HepG2 (cell line): Measurements from ENCODE around the gene BBC3. TPM values are rescaled to one million over a fixed set of nuclear protein-coding genes. Genes with fewer than 3 reads are reported as not detected.
A peak's percentile ranks its signal among the peaks of the same experiment; 100 is the strongest.

Source experiments
- ESRRA ChIP-seq: sonication (generic); formaldehyde crosslinking; IDR thresholded peaks from 2 replicates; pipeline ENCODE4 v1.5.1; 2020; ENCODE audit warnings: mild to moderate bottlenecking, low read depth, missing genetic modification reagents
- HNRNPK ChIP-seq: fragments of 200-400 bp; formaldehyde crosslinking; IDR thresholded peaks from 2 replicates; pipeline ENCODE4 v1.6.1; 2018; ENCODE audit warnings: low read length, low read depth, moderate library complexity, mild to moderate bottlenecking; ENCODE audit not compliant: poor library complexity, severe bottlenecking
- IRF9 ChIP-seq: sonication (generic); formaldehyde crosslinking; IDR thresholded peaks from 2 replicates; pipeline ENCODE4 v1.8.0; 2022; ENCODE audit warnings: missing genetic modification reagents, mild to moderate bottlenecking, borderline replicate concordance
- MTF2 ChIP-seq: sonication (generic); formaldehyde crosslinking; IDR thresholded peaks from 2 replicates; pipeline ENCODE4 v1.5.0; 2020; ENCODE audit warnings: missing genetic modification reagents, borderline replicate concordance
- NFRKB ChIP-seq: fragments of 450-650 bp; IDR thresholded peaks from 2 replicates; pipeline ENCODE4 v1.6.1; 2017
- NFYC ChIP-seq: IDR thresholded peaks from 2 replicates; pipeline ENCODE4 v1.6.1; 2016; ENCODE audit warnings: missing genetic modification reagents, missing compliant biosample characterization
- POLR2AphosphoS2 ChIP-seq: IDR thresholded peaks from 2 replicates; pipeline ENCODE4 v1.6.1; 2011; ENCODE audit warnings: low read depth, low read length, improper control_type of control experiment
- RERE ChIP-seq: IDR thresholded peaks from 2 replicates; pipeline ENCODE4 v1.6.1; 2016; ENCODE audit warnings: low read depth, missing genetic modification reagents, missing compliant biosample characterization
- TCF7 ChIP-seq: sonication (generic); IDR thresholded peaks from 2 replicates; pipeline ENCODE4 v1.6.1; 2016; ENCODE audit warnings: antibody characterized with exemption, low read depth
- TFDP2 ChIP-seq: sonication (generic); formaldehyde crosslinking; IDR thresholded peaks from 2 replicates; pipeline ENCODE4 v1.4.0; 2020; ENCODE audit warnings: missing genetic modification reagents
- WIZ ChIP-seq: sonication (generic); formaldehyde crosslinking; IDR thresholded peaks from 2 replicates; pipeline ENCODE4 v1.5.1; 2020; ENCODE audit warnings: mild to moderate bottlenecking, missing genetic modification reagents
- ZNF446 ChIP-seq: sonication (generic); formaldehyde crosslinking; IDR thresholded peaks from 2 replicates; pipeline ENCODE4 v1.5.0; 2020; ENCODE audit warnings: mild to moderate bottlenecking, missing genetic modification reagents
- ZNF609 ChIP-seq: sonication (generic); formaldehyde crosslinking; IDR thresholded peaks from 2 replicates; pipeline ENCODE4 v1.4.0; 2020; ENCODE audit warnings: mild to moderate bottlenecking, missing genetic modification reagents, borderline replicate concordance
- ZSCAN21 ChIP-seq: sonication (generic); formaldehyde crosslinking; IDR thresholded peaks from 2 replicates; pipeline ENCODE4 v1.8.0; 2022; ENCODE audit warnings: mild to moderate bottlenecking, missing genetic modification reagents, moderate library complexity, borderline replicate concordance
- ZSCAN29 ChIP-seq: sonication (generic); formaldehyde crosslinking; conservative IDR thresholded peaks from 2 replicates; pipeline ENCODE4 v1.4.0; 2020; ENCODE audit warnings: mild to moderate bottlenecking, missing genetic modification reagents
- polyA plus RNA-seq, 8 experiments: library from polyadenylated mRNA; depleted of rRNA in 3 of 8; stranded (reverse) in 7 of 8; unstranded in 1 of 8; fragments of >200 nt; fragmentation: Illumina TruSeq in 4 of 8; extraction: Trizol in 4 of 8; gene quantifications; 2 replicates each; pipeline versions ENCODE4 v1.2.1 to v1.2.3, GENCODE V29; 2011 to 2016; ENCODE audit warnings: low read depth in 4 of 8, missing spikeins in 1 of 8, mixed read lengths in 1 of 8; ENCODE audit not compliant: insufficient read depth in 1 of 8
- total RNA-seq, 5 experiments: library from RNA; depleted of rRNA; stranded (reverse); fragments of >200 nt; fragmentation: Illumina TruSeq; extraction: Trizol; gene quantifications; 2 replicates each; pipeline ENCODE4 v1.2.3, GENCODE V29; 2016; ENCODE audit warnings: low read depth in 1 of 5

Gene BBC3
- total and polyA plus RNA-seq, 2 of the 13 experiments (the other 11 are each of a cell fraction or from before 2014, with no cell fraction given) = 6.1 to 8.8 TPM

- TF ChIP-seq ZNF446 = 0 out of 2 replicates have a peak, but pooled peaks have one; percentile 7
- peak; percentile 15; the same call in 1 of the 2 replicates for TF ChIP-seq WIZ (CRISPR knock-in tag)
- peak; percentile 61; the same call in 1 of the 2 replicates for TF ChIP-seq MTF2
- TF ChIP-seq HNRNPK = peak; percentile 94
- TF ChIP-seq ZNF609 (CRISPR knock-in tag) = peak; percentile 49; the same call in 1 of the 2 replicates
- TF ChIP-seq RERE (CRISPR knock-in tag) = no peak
- peak; percentile 83; the same call in 1 of the 2 replicates for TF ChIP-seq POLR2AphosphoS2
- TF ChIP-seq IRF9 (CRISPR knock-in tag) = no peak
- peak; percentile 90 for TF ChIP-seq ESRRA
- TF ChIP-seq TFDP2 (CRISPR knock-in tag) = peak; percentile 60
- TF ChIP-seq NFYC (CRISPR knock-in tag) = peak; percentile 30
- TF ChIP-seq ZSCAN29 (CRISPR knock-in tag) = peak; percentile 48; the same call in 1 of the 2 replicates
- TF ChIP-seq TCF7 = 0 out of 2 replicates have a peak, but pooled peaks have one; percentile 2
- TF ChIP-seq ZSCAN21 (CRISPR knock-in tag) = 0 out of 2 replicates have a peak, but pooled peaks have one; percentile 26
- TF ChIP-seq NFRKB = no peak
Measured at GRCh38 chr19:47226426-47227351, 4.3 kb downstream of the BBC3 start (continued).
